Urinary bladder (tissue), 4 donors: ENCODE results near the gene TRPM3. TPM values are rescaled to one million over a fixed set of nuclear protein-coding genes. Genes with fewer than 3 reads are reported as not detected.

ENCODE experiments used
- DNase-seq: peaks from one replicate; pipeline ENCODE4 v3.0.0-alpha.2; 2015; ENCODE audit errors: extremely low spot score
- H3K27ac ChIP-seq: one replicate; pipeline ENCODE4 v1.5.1; 2013; ENCODE audit warnings: low read depth, mild to moderate bottlenecking, moderate library complexity
- H3K36me3 ChIP-seq: one replicate; pipeline ENCODE4 v1.6.1; 2013; ENCODE audit warnings: mild to moderate bottlenecking, moderate library complexity; ENCODE audit not compliant: insufficient read depth
- H3K4me1 ChIP-seq: one replicate; pipeline ENCODE4 v1.6.1; 2013; ENCODE audit warnings: mild to moderate bottlenecking, moderate library complexity; ENCODE audit not compliant: insufficient read depth
- H3K4me3 ChIP-seq: one replicate; pipeline ENCODE4 v1.5.1; 2013; ENCODE audit warnings: low read depth, low read length
- WGBS: extraction: QIAGEN DNeasy Blood & Tissue Kit; methylation state at CpG from one replicate; pipeline ENCODE4 v1.1.7; 2013; 5-methylcytosine and 5-hydroxymethylcytosine counted together
- polyA plus RNA-seq: library from polyadenylated mRNA; stranded (reverse); fragments of 200-250 nt; gene quantifications from one replicate; pipeline ENCODE4 v1.2.3, GENCODE V29; 2013
- total RNA-seq: library from RNA; depleted of rRNA; stranded (reverse); fragments of >200 nt; gene quantifications from one replicate; pipeline ENCODE4 v1.2.3, GENCODE V29; 2014
- donor health status: healthy with polysubstance abuse.
- donor health status: healthy.

TRPM3 gene
- total and polyA plus RNA-seq, 2 donors: 0.20 to 14.3 TPM

DNA sequence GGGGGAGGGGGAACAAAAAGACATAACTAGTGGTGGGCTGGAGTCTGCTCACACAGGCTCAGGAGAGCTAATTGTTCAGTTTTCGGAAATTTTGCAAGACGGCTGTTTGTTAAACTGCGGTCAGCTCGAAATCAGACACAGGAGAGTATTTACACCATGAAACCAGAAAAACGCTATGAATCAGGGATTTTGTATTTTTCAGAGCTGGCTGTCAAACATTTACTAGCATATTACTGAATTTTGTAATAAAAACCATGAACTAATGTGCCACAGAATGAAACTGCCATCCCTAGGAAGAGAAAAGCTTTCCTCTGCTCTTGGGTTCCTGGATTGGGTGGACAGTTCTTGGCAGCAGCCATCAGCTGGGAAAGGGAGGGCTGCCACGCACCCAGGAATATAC, 45.3 kb downstream of the TRPM3 start:
- no peaks in the 10 kb centered on the region for H3K36me3 ChIP-seq
- WGBS: 85% methylated on average over 6 of the region's 6 CpGs
- no peak for DNase-seq
- no peaks in the 10 kb centered on the region for H3K4me1 ChIP-seq
- H3K4me3 ChIP-seq: no peak overlapping the region
- H3K27ac ChIP-seq: no peak overlapping the region

DNA sequence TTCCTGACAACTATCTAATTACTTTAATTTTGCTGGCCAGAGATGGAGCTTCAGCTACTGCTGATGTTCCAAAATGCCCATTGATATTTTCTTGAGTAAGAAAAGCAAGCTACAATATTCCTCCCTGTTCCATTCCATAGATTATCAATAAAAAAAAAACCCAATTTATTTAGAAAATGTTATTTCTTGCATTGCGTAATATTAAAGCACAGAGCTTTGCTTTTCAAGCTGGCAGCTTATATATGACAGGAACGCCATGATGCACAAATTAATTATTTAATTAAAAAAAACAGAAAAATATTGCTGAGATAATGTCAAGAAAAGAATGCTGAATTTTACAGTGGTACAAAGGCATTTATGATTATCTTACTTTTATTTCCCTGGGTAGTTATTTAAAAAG, 47.9 kb downstream of the TRPM3 start:
- no peak for DNase-seq
- no peaks in the 10 kb centered on the region for H3K4me1 ChIP-seq
- 94% methylated on average over 2 of the region's 2 CpGs for WGBS
- no peaks in the 10 kb centered on the region for H3K36me3 ChIP-seq
- H3K4me3 ChIP-seq: no peak overlapping the region
- H3K27ac ChIP-seq: no peak overlapping the region

DNA sequence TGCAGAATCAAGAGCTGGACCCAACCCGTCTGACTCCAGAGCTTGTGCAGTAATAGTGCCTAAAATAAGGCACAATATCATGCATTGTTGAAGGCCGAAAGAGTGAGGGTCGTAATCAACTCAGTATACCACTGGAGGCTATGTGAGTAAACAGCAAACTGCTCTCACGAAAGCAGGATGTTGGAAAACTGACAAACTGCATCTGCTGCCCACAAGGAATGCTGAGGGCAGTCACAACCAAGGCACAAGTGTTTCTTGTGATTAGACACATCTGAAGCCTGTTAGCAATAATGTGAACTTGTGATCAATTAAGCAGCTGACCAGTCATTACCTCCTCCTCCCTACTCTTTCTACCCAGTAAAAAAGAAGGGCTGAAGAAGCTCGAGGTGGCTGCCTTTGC, 48.8 kb downstream of the TRPM3 start:
- DNase-seq: no peak
- no peak overlapping the region for H3K4me3 ChIP-seq
- WGBS: 66% methylated on average over 5 of the region's 5 CpGs
- no peaks in the 10 kb centered on the region for H3K36me3 ChIP-seq
- H3K4me1 ChIP-seq: no peaks in the 10 kb centered on the region
- H3K27ac ChIP-seq: no peak overlapping the region

DNA sequence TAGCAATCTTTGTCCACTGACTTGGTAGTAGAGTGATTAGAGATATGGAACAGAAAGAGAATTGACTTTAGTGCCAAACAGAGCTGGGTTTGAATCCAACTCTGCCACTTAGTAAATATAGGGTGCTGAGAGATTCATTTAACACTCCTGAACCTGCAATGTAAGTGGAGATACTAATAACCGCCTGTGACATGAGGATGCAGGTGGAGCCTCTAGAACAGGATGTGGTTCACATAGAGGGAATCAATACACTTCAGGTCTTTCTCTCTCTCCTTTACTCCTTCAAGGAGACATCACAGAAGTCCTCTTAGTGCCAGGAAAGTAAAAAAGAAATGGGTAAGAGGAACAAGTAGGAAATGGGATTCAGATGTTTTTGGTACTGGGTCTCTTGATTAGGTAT, 49.8 kb downstream of the TRPM3 start:
- no peaks in the 10 kb centered on the region for H3K36me3 ChIP-seq
- no peak overlapping the region for H3K4me3 ChIP-seq
- no peaks in the 10 kb centered on the region for H3K4me1 ChIP-seq
- 93% methylated on average over 1 of the region's 1 CpG for WGBS
- no peak overlapping the region for H3K27ac ChIP-seq
- no peak for DNase-seq

DNA sequence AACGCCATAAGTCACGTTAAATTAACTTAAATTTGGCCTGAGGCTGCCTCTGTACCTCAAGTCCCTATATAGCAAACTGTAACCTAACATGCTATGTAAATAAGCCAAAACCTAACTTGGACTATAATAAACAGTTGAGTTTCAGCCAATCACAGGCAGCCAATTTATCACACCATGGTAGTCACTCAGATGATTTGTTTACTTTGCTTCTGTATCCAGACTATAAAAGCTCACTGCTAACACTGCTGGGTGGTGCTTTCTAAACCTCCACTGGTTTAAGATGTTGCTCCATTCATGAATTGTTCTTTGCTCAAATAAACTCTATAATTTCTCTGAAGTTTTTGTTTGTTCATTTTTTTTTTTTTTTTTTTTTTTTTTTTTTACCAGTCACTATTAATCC, 62.8 kb downstream of the TRPM3 start:
- no peak overlapping the region for H3K4me3 ChIP-seq
- 88% methylated on average over 2 of the region's 2 CpGs for WGBS
- no peaks in the 10 kb centered on the region for H3K36me3 ChIP-seq
- H3K27ac ChIP-seq: no peak overlapping the region
- no peaks in the 10 kb centered on the region for H3K4me1 ChIP-seq
- DNase-seq: no peak

DNA sequence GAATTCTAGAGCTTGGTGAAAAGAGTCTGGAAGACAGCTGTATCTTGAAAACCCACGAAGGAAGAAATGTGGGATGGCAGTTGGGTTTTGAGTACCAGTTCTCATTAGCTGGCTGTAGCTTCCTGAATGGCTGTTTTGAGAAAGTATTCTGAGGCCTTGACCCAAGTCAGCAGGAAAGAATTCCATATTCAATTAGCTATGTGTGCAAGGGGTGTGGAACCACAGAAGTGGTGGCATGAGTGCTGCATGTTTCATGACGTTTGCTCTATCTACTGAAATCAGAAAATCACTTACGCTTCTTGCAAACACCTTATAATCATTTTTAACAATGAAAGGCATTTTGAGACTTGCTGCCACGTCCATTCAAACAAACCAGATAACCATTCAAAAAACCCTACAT, 69.1 kb downstream of the TRPM3 start:
- Histone ChIP-seq H3K27ac (no peak overlapping the region), H3K4me1 (no peaks in the 10 kb centered on the region), H3K4me3 (no peak overlapping the region), H3K36me3 (no peaks in the 10 kb centered on the region)
- DNase-seq: no peak
- WGBS: 69% methylated on average over 4 of the region's 4 CpGs

DNA sequence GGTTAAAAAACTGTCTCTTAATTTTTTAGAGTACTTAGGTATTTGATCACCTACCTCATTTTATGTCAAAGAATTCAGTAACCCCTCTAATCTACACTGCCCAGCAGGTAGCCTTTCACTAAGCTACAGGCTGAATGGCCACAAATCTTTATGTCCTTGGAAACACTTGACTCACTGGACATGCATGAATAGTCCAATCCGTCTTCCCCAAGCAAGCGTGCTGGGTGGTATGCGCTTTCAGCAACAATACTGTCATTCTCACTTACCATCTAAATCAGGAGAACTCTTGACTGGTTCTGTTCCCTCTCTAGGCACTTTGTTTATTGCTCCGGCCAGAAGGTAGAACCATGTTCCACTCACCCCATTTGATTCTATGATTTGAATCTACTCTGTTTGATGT, 73.1 kb downstream of the TRPM3 start:
- WGBS: 64% methylated on average over 4 of the region's 4 CpGs
- Histone ChIP-seq H3K4me3 (no peak overlapping the region), H3K4me1 (no peaks in the 10 kb centered on the region), H3K27ac (no peak overlapping the region), H3K36me3 (no peaks in the 10 kb centered on the region)
- DNase-seq: no peak

DNA sequence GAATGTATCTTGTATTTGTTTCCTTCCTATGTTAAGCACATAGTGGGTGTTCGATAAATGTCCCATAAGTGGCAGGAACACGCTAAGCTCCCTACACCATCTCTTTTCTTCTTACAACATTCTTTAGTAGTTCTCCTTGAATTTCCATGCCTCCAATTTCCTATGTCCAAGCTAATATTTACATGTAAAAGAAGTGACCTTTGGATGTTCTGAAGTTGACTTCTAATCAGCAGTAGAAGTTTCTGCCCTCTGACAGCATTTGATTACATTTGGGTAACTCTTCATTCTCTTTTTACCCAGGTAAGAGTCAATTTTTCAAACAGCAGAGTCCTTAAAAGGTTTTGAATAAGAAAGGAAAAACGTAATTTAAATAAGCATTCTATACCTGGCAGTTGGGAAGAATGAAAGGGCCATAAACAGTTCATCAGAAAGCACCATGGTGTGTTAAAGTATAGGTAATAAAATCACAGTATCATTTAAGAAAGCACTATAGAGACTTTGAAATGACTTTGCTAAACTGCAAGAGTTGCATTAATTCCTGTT, 78.9 kb downstream of the TRPM3 start:
- no peak overlapping the region for H3K4me3 ChIP-seq
- 68% methylated on average over 3 of the region's 3 CpGs for WGBS
- H3K27ac ChIP-seq: no peak overlapping the region
- H3K4me1 ChIP-seq: no peaks in the 10 kb centered on the region
- H3K36me3 ChIP-seq: no peaks in the 10 kb centered on the region
- DNase-seq: no peak

DNA sequence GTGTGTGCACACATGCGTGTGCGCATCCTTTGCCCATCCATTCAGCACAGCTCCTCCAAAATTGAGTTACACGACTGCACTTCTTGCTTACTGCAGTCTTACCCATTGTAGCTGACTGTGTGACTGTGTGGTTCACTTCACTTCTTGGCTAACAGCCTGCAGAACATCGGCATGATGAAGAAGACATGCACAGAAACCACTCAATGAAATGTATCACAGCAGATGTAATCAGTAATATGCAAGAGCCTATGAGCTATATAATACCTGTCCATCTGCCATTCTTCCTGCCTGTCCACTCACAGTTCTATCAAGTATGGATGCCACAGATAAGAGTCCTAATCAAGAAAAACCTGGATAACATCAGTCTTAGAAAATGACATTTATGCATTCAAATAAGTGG, 83.9 kb downstream of the TRPM3 start:
- Histone ChIP-seq H3K36me3 (no peaks in the 10 kb centered on the region), H3K27ac (no peak overlapping the region), H3K4me1 (no peaks in the 10 kb centered on the region), H3K4me3 (no peak overlapping the region)
- DNase-seq: no peak
- 85% methylated on average over 4 of the region's 4 CpGs for WGBS

DNA sequence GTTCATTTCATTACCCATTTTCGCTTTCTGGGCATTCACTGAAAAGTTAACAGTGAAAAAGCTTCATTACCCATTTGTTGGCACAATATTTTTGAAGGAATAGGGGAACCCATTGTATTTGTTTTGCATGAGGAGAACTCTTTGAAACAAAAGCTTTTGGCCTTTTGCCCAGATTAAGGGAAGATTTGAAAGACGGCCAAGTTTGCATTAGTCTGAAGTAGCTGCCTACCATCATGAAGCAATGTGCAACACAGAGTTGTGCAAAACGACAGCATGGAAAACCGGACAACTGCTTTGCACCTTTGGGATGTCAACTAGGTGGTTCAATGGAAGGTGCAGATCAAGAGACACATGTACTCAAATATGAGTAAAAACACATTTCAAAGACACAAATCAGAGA, 84.9 kb downstream of the TRPM3 start:
- H3K36me3 ChIP-seq: no peaks in the 10 kb centered on the region
- no peaks in the 10 kb centered on the region for H3K4me1 ChIP-seq
- WGBS: 42% methylated on average over 4 of the region's 4 CpGs
- no peak overlapping the region for H3K27ac ChIP-seq
- H3K4me3 ChIP-seq: no peak overlapping the region
- DNase-seq: no peak

DNA sequence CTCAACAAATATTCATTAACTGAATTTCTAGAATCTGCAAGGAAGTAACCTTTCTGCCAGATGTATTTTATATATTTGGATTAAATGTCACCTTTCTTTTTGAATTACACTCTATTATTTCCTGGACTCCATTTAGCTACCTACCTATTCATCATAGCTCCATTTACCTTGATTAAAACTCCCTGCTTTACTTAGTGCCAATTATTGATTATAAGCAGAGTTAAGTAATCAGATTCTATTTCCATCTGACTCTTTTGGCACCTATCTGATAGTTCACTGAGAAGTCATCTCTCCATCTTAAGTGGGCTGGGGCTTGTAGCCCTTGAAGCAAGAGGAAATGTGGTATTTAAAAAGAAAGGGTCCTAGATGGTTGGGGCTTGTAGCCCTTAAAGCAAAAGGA, 88.6 kb downstream of the TRPM3 start:
- Histone ChIP-seq H3K4me1 (no peaks in the 10 kb centered on the region), H3K36me3 (no peaks in the 10 kb centered on the region), H3K27ac (no peak overlapping the region), H3K4me3 (no peak overlapping the region)
- DNase-seq: no peak

DNA sequence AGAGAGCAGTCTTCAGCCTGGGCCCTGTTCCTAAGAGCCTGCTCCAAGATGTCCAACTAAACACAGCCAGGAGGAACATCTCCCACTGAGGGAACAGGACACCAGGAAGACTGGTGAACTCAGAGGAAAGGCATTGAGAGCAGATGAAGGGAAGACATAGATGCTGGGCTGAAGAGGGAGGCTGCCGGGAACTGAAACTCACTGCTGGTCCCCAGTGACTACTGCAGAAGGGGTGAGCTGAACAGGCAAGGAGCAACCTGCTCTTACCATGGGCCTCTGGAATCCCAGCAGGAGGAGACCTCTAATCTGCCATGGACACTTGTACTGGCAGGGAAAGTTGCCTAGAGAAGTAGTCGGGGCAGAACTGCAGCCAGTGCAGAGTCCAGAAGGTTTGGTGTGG, 95.7 kb downstream of the TRPM3 start:
- no peaks in the 10 kb centered on the region for H3K36me3 ChIP-seq
- H3K27ac ChIP-seq: no peak overlapping the region
- WGBS: 93% methylated on average over 2 of the region's 2 CpGs
- no peak overlapping the region for H3K4me3 ChIP-seq
- no peaks in the 10 kb centered on the region for H3K4me1 ChIP-seq
- no peak for DNase-seq

DNA sequence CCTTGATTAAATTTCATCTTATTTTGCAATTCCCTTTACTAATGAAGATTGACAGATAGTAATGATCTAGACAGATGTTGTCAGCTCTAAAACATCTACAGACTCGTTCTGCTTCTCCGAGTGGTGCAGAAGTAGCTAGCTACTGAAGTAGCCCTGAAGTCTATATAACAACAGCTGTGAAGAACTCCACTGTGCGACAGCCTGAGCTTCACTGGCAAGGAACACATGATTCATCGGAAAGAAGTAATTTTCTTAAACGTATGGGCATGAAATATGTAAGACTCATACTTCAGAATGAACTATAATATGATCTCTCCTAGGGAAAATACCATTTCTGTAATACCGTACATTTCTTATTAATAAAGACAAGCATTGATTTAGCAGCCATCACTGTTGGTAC, 96.2 kb downstream of the TRPM3 start:
- no peak for DNase-seq
- H3K36me3 ChIP-seq: no peaks in the 10 kb centered on the region
- no peak overlapping the region for H3K4me3 ChIP-seq
- 73% methylated on average over 6 of the region's 6 CpGs for WGBS
- H3K27ac ChIP-seq: no peak overlapping the region
- no peaks in the 10 kb centered on the region for H3K4me1 ChIP-seq

DNA sequence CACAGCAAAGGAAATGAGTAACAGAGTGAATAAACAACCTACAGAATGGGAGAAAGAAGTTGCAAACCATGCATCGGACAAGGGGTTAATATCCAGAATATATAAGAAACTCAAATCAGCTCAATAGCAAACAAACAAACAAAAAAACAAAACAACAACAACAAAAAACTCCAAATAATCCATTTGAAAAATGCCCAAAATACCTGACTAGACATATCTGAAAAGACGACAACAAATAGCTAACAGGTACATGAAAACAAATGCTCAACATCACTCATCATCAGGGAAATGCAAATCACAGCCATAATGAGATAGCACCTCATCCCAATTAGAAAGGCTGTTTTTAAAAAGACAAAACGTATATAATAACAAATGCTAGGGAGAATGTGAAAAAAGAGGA, 111.2 kb downstream of the TRPM3 start:
- H3K4me1 ChIP-seq: no peaks in the 10 kb centered on the region
- whole genome bisulfite sequencing: 84% methylated on average over 3 of the region's 3 CpGs
- no peak overlapping the region for H3K27ac ChIP-seq
- H3K4me3 ChIP-seq: no peak overlapping the region
- no peaks in the 10 kb centered on the region for H3K36me3 ChIP-seq
- no peak for DNase-seq

DNA sequence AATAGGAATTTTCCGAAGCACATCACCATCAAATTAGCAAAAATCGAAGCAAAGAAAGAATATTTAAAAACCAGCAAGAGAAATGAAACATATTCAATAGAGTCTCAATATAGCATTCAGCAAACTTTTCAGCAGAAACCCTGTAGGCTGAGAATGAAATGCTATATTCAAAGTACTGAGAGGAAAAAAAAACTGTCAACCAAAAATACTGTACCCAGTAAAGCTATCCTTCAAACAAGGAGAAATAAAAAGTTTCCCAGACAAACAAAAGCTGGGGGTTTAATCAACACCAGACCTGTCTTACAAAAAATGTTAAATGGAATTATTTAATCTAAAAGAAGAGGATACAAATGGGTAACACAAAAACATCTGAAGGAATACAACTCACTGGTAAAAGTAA, 116.0 kb downstream of the TRPM3 start:
- Histone ChIP-seq H3K36me3 (no peaks in the 10 kb centered on the region), H3K27ac (no peak overlapping the region), H3K4me1 (no peaks in the 10 kb centered on the region), H3K4me3 (no peak overlapping the region)
- whole genome bisulfite sequencing: 88% methylated on average over 2 of the region's 2 CpGs
- DNase-seq: no peak
